GM21515 (cell line): ENCODE results near the gene KCNB1.

ENCODE experiments used
- ATAC-seq: cut with Tn5 transposase; IDR thresholded peaks from one replicate; pipeline ENCODE4 v1.9.1; 2021; ENCODE audit not compliant: unreplicated experiment

The KCNB1 gene

DNA sequence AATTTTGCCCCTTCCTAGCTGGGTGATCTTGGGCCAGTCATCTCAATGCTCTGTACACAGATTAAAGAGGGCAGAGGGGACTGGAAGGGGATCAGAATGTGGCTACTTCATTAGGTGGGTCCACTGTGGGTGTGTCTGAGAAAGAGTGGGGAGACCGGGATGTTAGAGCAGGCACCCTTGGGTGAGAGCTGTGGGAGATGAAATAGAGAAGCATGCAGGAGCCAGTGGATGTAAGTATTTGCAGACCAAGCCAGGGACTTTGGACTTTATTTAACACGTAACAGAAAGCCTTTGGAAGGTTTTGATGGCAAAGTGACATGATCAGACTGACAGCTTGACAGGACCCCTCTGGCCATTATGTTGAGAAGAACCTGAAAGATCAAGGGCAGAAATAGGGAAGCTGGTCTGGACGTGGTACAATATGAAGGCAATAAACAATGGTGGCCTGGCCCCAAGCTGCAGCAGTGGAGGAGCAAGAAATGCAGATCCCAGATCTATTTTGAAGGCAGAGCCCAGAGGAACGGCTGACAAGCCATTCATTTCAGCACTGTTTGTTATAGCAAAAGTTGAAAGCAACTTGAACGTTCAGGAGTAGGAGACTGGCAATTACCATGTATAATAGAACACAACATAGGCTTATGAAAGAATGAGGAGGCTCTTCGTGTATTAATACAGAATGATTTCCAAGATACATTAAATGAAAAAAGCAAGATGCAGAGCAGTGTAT, 122.1 kb downstream of the KCNB1 start:
- ATAC-seq = no peak

DNA sequence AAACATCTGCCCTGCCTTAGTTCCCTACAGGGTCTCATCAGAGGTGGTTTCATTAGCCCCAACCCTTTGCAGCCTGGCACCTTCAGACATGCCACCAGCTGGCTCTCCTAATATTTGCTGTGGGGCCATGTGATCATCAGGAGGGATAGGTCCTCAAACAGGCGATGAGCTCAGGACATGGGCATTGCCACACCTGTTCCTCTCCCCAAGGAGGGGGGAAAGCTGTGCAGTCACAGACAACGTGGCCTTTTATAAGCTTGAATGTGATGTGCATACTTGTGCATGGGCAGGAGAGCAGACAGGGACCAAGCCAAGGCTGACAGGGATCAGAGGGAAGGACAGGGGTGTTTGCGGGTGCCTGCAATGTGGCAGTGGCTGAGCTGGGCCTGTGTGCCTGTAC, 125.8 kb downstream of the KCNB1 start:
- ATAC-seq = no peak

DNA sequence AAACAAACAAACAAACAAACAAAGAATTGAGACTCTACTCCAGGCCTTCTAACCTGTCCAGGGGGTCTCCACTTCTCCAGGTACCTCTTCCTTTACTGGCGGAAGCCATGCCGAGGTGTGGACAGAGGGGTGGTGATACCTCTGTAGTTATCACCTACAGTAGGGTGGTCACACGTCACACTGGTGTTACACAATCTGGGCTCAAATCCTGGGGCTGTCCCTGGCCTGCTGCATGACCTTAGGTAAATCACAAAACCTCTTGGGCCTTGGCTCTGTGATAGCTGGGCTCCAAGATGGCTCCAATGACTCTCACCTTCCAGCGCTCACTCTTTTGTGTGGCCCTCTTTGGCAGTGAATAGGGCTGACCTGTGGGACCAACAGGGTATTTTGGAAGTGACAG, 127.8 kb downstream of the KCNB1 start:
- ATAC-seq = no peak

DNA sequence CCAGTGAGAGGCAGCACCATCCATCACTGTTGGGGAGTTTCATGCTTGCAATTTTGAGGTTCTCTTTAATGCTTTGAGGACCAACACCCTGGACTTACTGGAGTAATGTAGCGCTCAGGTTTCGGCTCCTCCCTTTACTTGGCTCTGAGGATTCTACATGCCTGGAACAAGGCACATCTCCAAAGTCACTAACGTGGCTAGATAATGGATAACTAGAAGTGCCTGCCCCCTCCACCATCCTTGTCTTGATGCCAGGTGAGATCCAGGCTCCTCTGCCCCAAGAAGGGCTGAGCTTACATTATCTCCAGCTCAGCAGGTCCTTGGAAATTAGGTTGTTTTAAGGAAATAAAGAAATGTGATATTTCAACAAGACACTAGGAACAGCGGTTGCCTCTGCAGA, 129.1 kb downstream of the KCNB1 start:
- no peak for ATAC-seq

DNA sequence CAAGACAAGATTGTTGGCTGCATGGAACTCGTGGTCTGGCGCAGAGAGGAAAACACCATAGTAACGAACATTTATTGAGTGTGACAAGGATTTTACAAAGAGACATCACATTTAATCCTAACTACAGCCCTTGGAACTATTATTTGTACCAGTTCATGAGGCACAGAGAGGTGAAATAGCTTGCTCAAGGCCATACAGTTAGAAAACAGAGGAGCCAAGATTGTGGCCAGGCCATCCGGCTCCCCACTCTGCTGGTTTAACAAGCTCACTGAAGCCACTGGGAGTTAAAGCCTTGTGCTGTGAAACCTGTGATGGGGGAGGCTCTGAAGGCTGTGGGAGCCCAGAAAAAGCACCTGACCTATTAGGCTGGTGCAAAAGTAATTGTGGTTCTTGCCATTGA, 129.7 kb downstream of the KCNB1 start:
- no peak for ATAC-seq

DNA sequence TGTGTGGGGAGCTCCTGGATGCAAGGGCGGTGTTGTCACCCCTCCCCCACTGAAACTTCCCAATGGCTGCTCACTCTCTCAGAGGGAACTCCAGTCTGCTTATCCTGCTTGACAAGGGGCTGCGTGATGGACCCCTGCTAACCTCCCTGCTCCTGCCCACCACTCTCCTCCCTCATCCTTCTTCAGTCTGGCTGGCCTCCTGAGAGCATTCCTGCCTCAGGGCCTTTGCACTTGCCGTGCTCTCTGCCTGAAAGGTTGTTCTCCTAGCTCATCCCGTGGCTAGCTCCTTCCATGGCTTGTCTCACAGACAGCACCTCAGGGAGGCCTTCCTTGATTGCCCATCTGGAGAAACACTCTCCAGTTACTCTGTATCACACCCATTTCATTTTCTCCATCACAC, 130.7 kb downstream of the KCNB1 start:
- ATAC-seq = no peak

DNA sequence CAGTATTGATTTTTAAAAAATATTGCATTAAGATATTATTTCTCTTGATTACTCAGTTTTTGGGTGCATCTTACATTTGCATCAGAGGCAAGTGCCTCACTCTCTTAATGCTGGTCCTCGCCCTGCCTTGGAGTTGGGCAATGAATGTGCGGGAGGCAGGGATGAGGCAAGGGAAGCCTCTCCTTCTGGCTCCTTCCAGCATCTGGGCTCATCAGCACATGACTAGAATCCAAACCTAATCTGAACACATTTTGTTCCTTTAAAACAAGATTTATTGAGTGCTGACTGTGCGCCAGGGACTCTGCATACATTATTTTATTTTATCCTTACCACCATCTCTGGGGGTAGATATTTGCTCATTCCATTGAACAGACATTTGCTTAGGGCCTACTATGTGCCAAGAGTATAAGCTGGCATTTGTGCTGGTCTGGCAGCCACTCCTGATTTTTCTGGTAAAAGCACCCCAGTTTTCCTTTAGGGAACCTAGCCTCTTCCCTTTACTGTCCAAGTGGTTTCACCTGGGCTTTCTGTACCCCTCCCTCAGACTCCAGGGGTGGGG, 132.7 kb downstream of the KCNB1 start:
- no peak for ATAC-seq

DNA sequence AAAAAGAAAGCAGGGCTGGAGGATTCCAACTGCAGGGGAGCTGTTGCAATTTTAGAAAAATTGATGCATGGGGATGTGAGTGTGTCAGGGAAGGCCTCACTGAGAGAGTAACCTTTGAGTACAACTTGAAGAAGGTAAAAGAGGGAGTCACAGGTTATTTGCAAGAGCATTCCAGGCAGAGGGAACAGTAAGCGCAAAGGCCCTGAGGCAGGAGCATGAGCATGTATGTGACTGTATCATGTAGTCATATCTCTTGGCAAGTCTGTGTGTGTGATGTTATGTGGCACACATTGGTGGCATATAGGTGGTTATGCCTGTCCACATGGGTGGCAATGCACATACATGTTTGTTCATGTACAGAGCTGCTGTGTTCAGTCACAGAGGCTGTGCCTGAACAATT, 133.4 kb downstream of the KCNB1 start:
- no peak for ATAC-seq

DNA sequence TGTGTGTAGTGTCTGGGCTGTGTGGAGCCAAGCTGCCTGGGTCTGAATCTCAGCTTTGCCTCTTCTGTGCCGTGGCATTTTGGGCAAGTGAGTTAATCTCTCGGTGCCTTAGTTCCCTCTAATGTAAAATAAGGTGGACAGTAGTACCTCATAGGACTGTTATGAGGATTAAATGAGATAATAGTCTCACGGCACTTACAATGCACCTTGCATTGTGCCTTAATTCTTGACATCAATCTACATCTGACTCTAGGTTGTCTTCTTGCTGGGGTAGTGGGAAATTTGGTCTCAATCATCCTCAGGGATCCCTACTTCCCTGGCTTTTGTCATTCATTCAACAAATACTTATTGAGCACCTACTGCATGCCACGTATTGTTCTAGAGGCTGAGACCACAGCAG, 133.9 kb downstream of the KCNB1 start:
- ATAC-seq = no peak

DNA sequence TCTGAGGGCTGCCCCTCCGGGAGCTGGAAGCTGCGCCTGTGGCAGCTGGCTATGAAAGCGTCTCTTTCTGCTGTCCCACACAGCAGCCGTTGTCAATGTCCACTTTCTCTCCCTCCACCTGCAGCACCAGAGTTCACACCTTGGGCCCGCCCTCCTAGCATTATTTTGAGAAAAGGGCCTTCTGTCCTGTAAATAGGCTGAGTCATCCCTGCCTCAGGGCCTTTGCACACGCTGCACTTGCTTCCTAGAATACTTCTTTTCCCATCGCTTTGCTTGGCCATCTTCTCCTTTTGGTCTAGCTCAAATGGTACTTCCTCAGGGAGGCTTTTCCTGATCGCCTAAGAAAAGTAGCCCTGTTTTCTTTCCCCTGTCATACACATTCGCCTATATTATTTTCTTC, 135.3 kb downstream of the KCNB1 start:
- ATAC-seq = no peak

DNA sequence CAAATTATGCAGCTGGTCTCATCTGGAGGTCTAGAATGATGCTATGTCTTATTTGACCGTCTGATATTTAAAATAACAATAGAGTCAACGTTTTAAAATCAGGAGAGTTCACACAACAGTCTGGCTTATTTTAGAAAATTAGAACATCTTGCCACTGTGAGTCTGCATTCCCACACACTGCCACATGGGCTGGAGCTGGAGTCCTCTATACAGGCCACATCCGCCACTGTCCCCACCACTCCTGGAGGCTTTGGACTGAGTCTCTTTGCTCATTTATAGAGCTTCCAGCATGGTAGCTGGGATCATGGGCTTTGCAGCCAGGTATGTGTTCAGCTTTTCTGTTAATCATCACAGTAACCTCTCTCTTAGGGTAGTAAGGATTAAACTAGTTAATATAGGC, 135.8 kb downstream of the KCNB1 start:
- no peak for ATAC-seq

DNA sequence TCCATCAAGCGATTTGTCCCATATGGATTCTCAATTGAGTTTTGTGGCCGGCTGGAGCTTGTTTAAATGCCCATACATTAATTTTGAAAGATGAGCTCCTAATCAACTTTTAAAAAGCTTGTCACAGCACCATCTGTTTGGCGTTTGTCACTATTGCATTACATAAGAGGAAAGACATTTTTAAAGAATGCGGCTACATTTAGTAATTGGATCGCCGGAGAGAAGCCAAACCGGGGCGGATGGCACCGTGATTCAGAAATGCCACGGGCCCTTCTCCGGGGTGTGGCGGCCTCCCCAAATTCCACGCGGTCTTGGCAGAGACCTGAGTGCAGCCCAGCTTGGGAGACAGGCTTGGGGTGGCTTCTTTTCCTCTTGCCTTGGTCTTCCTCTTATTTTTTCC, 136.9 kb downstream of the KCNB1 start:
- ATAC-seq = no peak

DNA sequence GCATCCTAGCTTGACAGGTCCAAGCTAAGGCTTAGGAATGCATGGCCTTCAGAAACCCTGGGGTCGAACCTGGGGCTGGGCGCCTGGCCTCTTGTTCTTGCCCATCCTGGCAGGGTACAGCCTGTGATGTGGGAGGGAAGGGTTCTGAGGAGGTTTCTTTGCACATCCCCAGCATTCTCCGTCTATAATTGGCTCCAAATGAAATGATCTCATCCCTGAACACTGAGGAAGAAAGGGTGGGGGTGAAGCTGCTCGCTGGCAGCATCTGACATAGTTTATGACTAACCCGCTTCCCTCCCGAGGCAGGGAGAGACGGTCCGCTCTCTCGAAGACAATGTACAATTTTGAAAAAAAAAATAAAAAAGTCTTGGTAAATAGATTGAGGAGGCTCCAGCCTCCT, 137.5 kb downstream of the KCNB1 start:
- ATAC-seq = no peak

DNA sequence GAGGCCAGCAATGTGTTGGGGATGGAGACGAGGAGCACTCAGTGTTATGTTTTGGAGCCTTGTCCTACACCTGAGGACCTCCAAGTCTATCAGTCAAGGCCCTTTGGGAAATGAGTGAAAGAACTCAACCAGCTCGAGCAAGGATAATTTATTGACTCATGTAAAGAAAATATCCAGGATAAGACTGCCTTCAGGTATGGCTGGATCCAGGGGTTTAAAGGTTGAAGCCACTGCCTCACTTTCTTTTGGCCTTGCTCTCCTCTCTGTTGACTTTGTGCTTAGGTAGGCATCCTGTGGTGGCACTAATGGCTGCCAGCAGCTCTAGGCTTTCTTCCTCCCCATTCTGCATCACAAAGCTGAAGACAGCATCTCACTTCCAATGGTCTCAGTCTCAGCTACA, 138.3 kb downstream of the KCNB1 start:
- no peak for ATAC-seq

DNA sequence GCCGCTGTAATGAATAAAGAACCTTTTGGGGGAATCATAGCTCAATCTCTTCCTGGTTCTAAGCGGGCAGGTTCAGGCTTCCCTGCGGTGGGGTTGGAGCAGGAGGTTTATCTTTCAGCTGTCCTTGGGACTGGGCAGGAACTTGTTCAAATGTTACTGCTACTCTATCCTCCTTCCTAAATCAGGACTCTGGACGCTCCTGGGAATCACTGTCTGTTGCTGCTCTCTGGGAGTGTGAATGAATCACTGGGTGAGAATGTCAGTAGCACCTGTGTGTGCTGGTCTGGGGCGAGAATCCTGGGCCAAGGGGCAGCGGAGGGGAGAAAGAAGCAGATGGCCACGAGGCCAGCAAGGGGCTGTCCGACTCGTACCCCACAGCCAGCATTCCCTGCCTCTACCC, 139.2 kb downstream of the KCNB1 start:
- ATAC-seq = no peak

DNA sequence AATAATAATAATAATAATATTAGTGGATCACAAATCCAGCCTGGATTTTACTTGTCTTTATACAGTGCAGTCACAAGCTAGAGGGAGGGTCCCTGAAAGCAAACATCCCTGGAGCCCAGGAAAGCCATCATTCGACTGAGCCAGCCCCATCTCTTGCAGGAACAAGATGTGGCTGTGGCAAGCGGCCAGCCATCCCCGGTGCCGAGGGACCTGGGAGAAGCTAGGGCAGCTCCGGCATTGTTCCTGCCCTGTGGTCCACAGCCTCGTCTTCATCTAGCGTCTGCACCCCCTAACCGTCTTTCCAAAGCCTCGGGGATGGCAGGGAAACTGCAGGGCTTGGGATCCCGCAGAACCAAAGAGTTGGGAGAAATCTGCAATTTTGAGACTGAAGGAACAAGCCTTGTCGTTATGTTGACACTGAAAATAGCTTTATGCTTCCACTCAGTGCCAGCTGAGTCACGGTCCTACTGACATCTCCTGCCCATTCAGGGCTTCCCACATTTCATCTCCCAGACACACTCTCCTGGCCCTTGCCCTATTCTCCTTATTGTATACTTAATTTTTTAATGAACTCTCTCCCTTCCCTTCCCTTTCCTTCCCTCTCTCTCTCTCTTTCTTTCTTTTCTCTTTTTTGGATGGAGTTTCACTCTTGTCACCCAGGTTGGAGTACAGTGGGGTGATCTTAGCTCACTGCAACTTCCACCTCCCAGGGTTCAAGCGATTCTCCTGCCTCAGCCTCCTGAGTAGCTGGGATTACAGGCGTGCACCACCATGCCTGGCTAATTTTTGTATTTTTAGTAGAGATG, 142.1 kb downstream of the KCNB1 start:
- ATAC-seq = no peak

DNA sequence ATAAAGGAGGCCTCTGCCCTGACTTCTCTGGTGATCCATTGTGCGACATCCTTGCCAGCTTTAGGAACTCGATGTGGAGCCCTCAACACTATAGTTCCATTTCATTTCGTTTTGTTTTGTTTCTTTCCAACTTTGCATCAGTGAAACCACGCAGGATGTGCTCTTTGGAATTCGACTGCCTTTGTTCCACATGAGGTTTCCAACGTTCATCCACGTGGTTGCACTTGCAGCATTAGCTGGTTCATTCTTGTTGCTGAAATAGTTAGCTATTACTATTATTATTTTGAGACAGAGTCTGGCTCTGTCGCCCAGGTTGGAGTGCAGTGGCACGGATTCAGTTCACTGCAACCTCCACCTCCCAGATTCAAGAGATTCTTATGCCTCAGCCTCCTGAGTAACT, 143.3 kb downstream of the KCNB1 start:
- no peak for ATAC-seq

DNA sequence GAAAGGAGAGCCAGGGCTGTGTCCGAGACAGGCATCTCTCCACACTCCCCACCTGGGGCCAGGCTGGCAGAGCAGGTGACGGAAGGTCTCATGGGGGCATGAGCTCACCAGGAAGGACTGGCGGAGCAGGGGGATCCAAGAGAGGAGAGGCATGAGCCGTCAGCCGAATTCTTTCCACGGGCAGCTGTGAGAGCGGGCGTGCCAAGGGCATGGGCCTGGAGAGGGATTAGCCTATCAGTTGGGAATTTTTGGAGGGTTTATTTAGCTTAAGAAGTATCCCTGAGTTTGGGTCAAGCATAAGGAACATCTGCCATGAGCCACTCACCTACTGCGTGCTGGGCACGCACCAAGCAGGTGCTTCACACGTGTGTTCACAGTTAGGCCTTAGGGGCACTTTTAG, 144.4 kb downstream of the KCNB1 start:
- no peak for ATAC-seq

DNA sequence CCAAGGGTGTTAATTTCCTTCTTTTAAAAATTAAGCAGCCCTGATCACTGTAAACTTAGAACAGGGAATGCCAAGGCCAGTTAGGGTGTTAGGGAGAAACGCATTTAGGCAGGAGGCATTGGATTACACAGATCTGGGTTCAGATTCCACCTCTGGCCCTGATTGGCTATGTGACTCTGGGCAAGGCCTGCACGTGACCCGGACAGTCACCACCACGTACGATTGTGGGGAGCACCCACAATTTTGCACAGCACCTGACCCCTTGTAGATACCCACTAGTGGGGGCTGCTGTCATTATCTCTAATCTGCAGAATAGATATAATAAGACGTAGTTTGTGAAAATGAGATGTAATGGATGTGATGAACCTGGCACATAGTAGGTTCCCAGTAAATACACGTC, 145.1 kb downstream of the KCNB1 start:
- no peak for ATAC-seq

DNA sequence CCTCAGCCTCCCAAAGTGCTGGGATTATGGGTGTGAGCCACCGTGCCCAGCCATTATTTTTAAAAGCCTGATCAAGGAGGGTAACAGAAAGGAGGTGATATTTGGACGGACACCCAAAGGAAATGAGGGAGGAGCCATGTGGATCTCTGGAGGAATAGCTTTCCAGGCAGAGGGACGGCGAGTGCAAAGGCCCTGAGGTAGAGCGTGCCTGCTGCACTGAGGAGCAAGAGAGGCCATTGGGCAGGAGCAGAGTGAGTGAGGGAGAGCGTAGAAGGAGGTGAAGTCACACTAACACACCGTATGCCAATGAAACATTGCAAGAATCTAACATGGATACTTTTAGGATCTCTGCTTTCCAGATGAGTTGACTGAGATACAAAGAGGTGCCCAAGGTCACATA, 145.7 kb downstream of the KCNB1 start:
- ATAC-seq = no peak

DNA sequence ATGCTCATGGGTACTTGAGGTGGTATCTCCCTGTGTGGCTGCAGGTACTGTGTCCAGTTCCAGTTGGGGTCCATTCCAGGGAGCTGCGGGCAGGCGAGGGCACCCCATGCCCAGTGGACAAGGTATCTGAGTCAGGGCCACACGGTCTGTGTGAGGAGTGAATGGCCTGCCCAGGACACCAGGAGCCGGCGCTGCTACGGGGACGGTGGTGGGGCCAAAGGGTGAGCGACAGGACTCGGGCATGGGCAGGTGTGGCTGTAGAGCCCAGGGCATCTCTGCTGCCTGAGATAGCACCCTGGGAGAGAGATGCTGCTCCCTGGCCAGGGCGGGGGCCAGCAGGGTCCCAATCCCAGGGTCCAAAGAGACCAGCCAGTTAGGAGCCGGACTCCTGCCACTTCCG, 147.0 kb downstream of the KCNB1 start:
- no peak for ATAC-seq
